ENCODE measurements around the gene LRRC61.

Gene LRRC61

DNA sequence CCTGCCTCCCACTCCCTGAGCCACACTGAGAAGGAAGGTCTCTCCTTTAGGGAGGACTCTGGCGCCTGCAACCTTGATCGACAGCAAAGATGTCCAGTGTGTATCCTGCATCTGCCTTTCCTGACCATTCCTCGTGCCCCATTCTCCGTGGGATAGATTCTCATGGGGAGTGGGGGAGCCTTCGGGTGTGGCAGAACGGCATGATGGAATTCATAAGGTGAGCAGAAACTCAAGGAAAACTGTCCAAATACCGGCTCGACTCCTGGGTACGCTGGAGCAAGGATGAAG lies 18.9 kb downstream of the LRRC61 start:
- no peak for TF ChIP-seq PAX5 (IDR thresholded peaks at IDR 0.05; ENCODE audit: insufficient read depth, low read length, severe bottlenecking)
- no peak for TF ChIP-seq POU2F2 (IDR thresholded peaks at IDR 0.05; ENCODE audit: low read depth, low read length)
- TF ChIP-seq POLR2AphosphoS5 (IDR thresholded peaks at IDR 0.05; ENCODE audit: low read depth, low read length) = no peak
- no peak for TF ChIP-seq POLR2A (IDR thresholded peaks at IDR 0.05; ENCODE audit: low read depth, low read length)
- TF ChIP-seq SPI1 (IDR thresholded peaks at IDR 0.05; ENCODE audit: low read depth, low read length) = no peak
- no peak for DNase-seq (ENCODE audit: insufficient read length, low spot score)
- FAIRE-seq = no peak

DNA sequence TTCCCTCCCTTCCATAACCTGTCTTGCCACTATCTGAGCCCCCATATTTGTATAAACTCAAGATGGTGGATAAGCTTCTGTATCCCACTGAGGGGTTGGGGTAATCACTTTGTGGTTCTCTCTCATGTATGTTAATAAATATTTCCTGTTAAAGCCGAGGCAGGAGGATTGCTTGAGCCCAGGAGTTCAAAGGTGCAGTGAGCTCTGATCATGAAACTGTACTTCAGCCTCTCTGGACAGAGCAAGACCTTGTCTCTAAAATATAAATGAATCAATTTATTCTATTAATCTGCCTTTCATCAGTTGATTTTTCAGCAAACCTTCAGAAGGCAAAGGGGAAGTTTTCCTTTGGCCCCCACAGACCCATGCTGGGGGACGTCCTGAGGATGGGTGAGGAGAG lies 20.1 kb downstream of the LRRC61 start:
- TF ChIP-seq POLR2A (IDR thresholded peaks at IDR 0.05; ENCODE audit: low read depth, low read length) = no peak
- no peak for TF ChIP-seq TAF1 (IDR thresholded peaks at IDR 0.05; ENCODE audit: low read depth, low read length)
- TF ChIP-seq POLR2AphosphoS5 (IDR thresholded peaks at IDR 0.05; ENCODE audit: low read depth, low read length) = no peak
- TF ChIP-seq POU2F2 (IDR thresholded peaks at IDR 0.05; ENCODE audit: low read depth, low read length) = no peak
- TF ChIP-seq PAX5 (IDR thresholded peaks at IDR 0.05; ENCODE audit: insufficient read depth, low read length, severe bottlenecking) = no peak
- TF ChIP-seq SPI1 (IDR thresholded peaks at IDR 0.05; ENCODE audit: low read depth, low read length) = no peak
- no peak for FAIRE-seq
- DNase-seq (ENCODE audit: insufficient read length, low spot score) = no peak

DNA sequence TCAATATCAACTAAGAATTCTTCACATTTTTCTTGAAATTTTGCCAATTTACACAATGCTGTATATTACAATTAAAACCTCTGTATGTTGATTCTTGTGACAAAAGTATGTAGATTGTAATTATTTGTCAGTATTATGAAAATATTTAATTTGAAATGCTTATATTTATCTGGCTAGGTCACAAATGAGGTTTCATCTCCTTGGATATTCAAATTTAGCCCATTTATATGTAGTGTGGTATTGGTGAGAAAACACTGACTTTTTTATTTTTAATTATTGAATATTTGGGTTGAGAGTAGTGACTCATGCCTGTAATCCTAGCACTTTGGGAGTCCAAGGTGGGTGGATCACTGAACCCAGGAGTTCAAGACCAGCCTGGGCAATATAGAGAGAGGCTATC lies 21.1 kb downstream of the LRRC61 start:
- TF ChIP-seq TAF1 (IDR thresholded peaks at IDR 0.05; ENCODE audit: low read depth, low read length) = no peak
- no peak for TF ChIP-seq POLR2A (IDR thresholded peaks at IDR 0.05; ENCODE audit: low read depth, low read length)
- TF ChIP-seq POLR2AphosphoS5 (IDR thresholded peaks at IDR 0.05; ENCODE audit: low read depth, low read length) = no peak
- no peak for TF ChIP-seq PAX5 (IDR thresholded peaks at IDR 0.05; ENCODE audit: insufficient read depth, low read length, severe bottlenecking)
- no peak for TF ChIP-seq POU2F2 (IDR thresholded peaks at IDR 0.05; ENCODE audit: low read depth, low read length)
- TF ChIP-seq SPI1 (IDR thresholded peaks at IDR 0.05; ENCODE audit: low read depth, low read length) = no peak
- no peak for DNase-seq (ENCODE audit: insufficient read length, low spot score)
- no peak for FAIRE-seq

DNA sequence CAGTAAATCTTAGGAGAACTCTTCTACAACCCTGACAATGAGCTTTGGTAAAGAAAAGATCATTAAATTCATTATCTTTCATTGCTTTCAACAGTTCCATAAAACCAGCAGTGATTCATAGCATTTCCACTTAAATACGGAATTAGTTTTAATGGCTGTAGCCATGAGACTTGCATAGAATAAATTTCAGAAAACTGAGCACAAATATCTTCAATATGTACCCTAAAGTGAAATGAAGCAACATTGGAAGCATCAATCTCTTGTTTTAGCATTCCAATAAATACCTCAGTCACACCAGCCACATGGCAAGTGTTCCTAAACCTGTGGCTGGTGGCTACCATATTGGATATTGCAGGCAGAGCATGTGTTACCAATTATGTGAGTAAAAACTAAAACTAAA lies 21.9 kb downstream of the LRRC61 start:
- no peak for DNase-seq (ENCODE audit: insufficient read length, low spot score)
- FAIRE-seq = no peak
- TF ChIP-seq TAF1 (IDR thresholded peaks at IDR 0.05; ENCODE audit: low read depth, low read length) (no peak), SPI1 (IDR thresholded peaks at IDR 0.05; ENCODE audit: low read depth, low read length) (no peak), POLR2A (IDR thresholded peaks at IDR 0.05; ENCODE audit: low read depth, low read length) (no peak), POU2F2 (IDR thresholded peaks at IDR 0.05; ENCODE audit: low read depth, low read length) (no peak), POLR2AphosphoS5 (IDR thresholded peaks at IDR 0.05; ENCODE audit: low read depth, low read length) (no peak), PAX5 (IDR thresholded peaks at IDR 0.05; ENCODE audit: insufficient read depth, low read length, severe bottlenecking) (no peak)

DNA sequence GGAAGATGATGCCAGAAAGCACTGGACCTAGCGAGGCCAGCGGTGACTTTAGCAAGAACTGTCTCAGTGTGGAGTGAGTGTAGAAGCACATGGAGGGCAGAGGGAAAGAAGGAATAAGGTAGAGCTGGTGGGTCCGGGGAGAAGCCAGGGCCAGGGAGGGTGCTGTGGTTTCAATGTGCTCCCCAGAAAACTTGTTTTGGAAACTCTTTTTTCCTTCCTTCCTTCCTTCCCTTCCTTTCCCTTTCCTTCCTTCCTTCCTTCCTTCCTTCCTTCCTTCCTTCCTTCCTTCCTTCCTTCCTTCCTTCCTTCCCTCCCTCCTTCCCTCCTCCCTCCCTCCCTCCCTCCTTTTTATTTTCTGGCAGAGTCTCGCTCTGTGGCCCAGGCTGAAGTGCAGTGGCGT lies 23.8 kb downstream of the LRRC61 start:
- DNase-seq (ENCODE audit: insufficient read length, low spot score) (no peak), FAIRE-seq (no peak)
- TF ChIP-seq POU2F2 (IDR thresholded peaks at IDR 0.05; ENCODE audit: low read depth, low read length) = no peak
- TF ChIP-seq TAF1 (IDR thresholded peaks at IDR 0.05; ENCODE audit: low read depth, low read length) = no peak
- no peak for TF ChIP-seq SPI1 (IDR thresholded peaks at IDR 0.05; ENCODE audit: low read depth, low read length)
- no peak for TF ChIP-seq PAX5 (IDR thresholded peaks at IDR 0.05; ENCODE audit: insufficient read depth, low read length, severe bottlenecking)
- TF ChIP-seq POLR2AphosphoS5 (IDR thresholded peaks at IDR 0.05; ENCODE audit: low read depth, low read length) = no peak
- no peak for TF ChIP-seq POLR2A (IDR thresholded peaks at IDR 0.05; ENCODE audit: low read depth, low read length)

DNA sequence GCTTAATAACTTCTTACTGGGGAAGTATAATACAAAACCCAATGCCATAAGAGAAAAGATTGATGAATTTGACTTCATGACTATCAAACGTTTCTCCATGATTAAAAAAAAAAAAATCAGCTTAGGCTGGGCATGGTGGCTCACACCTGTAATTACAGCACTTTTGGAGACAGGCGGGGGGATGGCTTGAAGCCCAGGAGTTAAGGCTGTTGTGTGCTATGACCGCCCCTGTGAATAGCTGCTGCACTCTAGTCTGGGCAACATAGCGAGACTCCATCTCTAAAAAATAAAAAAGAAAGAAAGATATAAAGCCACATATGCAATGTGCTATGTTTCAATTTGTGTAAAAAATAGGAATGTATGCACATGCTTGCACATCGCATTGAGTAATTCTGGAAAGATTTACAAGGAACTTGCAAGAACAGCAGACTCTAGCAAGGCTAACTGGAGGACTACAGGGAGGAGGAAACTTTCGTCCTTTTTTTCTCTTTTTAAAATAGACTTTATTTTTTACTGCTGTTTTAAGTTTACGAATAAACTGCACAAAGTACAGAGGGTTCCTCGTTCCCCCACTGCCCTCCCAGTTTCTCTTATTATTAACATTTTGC lies 28.5 kb downstream of the LRRC61 start:
- no peak for TF ChIP-seq POLR2A (IDR thresholded peaks at IDR 0.05; ENCODE audit: low read depth, low read length)
- no peak for TF ChIP-seq SPI1 (IDR thresholded peaks at IDR 0.05; ENCODE audit: low read depth, low read length)
- TF ChIP-seq POLR2AphosphoS5 (IDR thresholded peaks at IDR 0.05; ENCODE audit: low read depth, low read length) = no peak
- DNase-seq (ENCODE audit: insufficient read length, low spot score) (no peak), FAIRE-seq (no peak)

DNA sequence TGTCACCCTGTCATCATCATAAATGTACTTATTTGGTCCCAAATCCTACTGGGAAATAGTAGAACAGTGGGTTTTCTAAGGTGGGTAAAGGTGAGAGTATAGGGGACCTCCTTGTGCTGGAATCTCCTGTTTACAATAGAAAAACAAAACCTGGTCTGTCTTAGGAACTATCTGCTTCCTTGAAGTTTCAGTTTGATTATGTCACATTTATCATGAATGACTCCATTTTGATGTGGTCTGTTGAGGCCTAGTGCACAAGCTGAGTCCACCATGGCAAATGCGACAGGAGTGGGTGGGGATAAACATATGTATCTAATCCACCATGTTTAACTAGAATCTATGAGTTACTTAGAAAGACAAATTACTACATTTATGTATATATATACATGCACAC lies 32.5 kb downstream of the LRRC61 start:
- TF ChIP-seq POU2F2 (IDR thresholded peaks at IDR 0.05; ENCODE audit: low read depth, low read length) (no peak), POLR2A (IDR thresholded peaks at IDR 0.05; ENCODE audit: low read depth, low read length) (no peak), POLR2AphosphoS5 (IDR thresholded peaks at IDR 0.05; ENCODE audit: low read depth, low read length) (no peak), SPI1 (IDR thresholded peaks at IDR 0.05; ENCODE audit: low read depth, low read length) (no peak), PAX5 (IDR thresholded peaks at IDR 0.05; ENCODE audit: insufficient read depth, low read length, severe bottlenecking) (no peak), TAF1 (IDR thresholded peaks at IDR 0.05; ENCODE audit: low read depth, low read length) (no peak)
- DNase-seq (ENCODE audit: insufficient read length, low spot score) (no peak), FAIRE-seq (no peak)

DNA sequence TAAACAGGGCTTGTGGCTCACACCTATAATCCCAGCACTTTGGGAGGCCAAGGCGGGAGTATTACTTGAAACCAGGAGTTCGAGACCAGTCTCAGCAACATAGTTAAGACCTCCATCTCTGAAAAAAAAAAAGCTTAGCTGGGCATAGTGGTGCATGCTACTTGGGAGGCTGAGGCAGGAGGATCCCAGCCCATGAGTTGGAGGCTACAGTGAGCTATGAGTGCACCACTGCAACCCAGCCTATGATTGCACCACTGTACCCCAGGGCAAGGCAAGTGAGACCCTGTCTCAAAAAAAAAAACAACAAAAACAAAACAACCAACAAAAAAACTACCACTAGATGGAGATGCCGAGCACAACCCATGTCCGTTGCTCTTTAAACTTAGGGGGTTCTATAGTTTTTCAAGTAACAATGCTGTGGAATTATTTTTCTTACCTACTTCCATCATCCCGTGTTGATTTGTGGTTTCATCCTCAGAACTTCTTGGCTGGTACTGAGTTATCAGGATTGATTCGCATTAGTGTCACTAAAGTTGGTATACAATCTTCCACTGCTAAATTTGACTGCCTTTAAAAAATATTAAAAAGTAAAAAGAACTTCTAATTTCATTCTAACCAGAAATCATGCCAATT lies 33.2 kb downstream of the LRRC61 start:
- DNase-seq (ENCODE audit: insufficient read length, low spot score) (no peak), FAIRE-seq (no peak)
- TF ChIP-seq POLR2A (IDR thresholded peaks at IDR 0.05; ENCODE audit: low read depth, low read length) (no peak), TAF1 (IDR thresholded peaks at IDR 0.05; ENCODE audit: low read depth, low read length) (no peak), PAX5 (IDR thresholded peaks at IDR 0.05; ENCODE audit: insufficient read depth, low read length, severe bottlenecking) (no peak), POU2F2 (IDR thresholded peaks at IDR 0.05; ENCODE audit: low read depth, low read length) (no peak), SPI1 (IDR thresholded peaks at IDR 0.05; ENCODE audit: low read depth, low read length) (no peak), POLR2AphosphoS5 (IDR thresholded peaks at IDR 0.05; ENCODE audit: low read depth, low read length) (no peak)

DNA sequence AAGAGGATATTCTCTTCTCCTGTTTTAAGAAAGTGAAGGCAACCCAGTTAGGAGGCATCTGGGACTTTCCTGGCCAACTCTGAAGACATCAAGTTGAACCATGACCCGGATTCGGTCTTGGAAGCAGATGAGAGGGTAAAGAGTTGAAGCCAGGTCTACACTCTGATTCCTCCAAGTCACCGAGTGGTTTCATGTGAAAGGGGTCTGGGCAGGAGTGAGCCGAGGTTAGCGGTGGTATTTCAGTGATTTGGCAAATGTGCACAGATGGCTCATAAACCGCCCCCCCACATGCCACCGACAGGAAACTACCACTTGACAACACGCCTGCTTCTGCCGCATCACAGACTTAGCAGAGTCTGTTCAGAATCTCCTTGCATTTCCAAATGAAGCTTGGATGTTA lies 34.1 kb downstream of the LRRC61 start:
- DNase-seq (ENCODE audit: insufficient read length, low spot score) (no peak), FAIRE-seq (peak; percentile 56)
- TF ChIP-seq POLR2AphosphoS5 (IDR thresholded peaks at IDR 0.05; ENCODE audit: low read depth, low read length) (no peak), POU2F2 (IDR thresholded peaks at IDR 0.05; ENCODE audit: low read depth, low read length) (no peak), POLR2A (IDR thresholded peaks at IDR 0.05; ENCODE audit: low read depth, low read length) (no peak), TAF1 (IDR thresholded peaks at IDR 0.05; ENCODE audit: low read depth, low read length) (no peak), SPI1 (IDR thresholded peaks at IDR 0.05; ENCODE audit: low read depth, low read length) (no peak), PAX5 (IDR thresholded peaks at IDR 0.05; ENCODE audit: insufficient read depth, low read length, severe bottlenecking) (no peak)
